OCI-LY3 (cell line): Measurements from ENCODE around the gene CYCS.

Experiments used
- H2AFZ ChIP-seq: fragments of 200-600, 300-600 bp; shearing (Covaris generic); 2 replicates; pipeline ENCODE4 v1.6.0; 2014; ENCODE audit warnings: antibody characterized with exemption, low read depth, low read length
- H3K27ac ChIP-seq: fragments of 200-600, 300-600 bp; sonication (generic); 2 replicates; pipeline ENCODE4 v1.5.1; 2014; ENCODE audit warnings: mild to moderate bottlenecking, low read length, moderate library complexity, mixed read lengths
- H3K27me3 ChIP-seq: fragments of 200-600, 300-600 bp; sonication (generic); 2 replicates; pipeline ENCODE4 v1.6.1; 2014; ENCODE audit warnings: low read depth, low read length, mixed read lengths
- H3K36me3 ChIP-seq: fragments of 200-600, 300-600 bp; sonication (generic); replicated peaks from 2 replicates; pipeline ENCODE3; 2014; ENCODE audit warnings: low read depth, low read length, mixed read lengths
- H3K4me1 ChIP-seq: fragments of 300-600, 200-600 bp; sonication (generic); 2 replicates; pipeline ENCODE4 v1.6.1; 2014; ENCODE audit warnings: low read length, mixed read lengths
- H3K4me2 ChIP-seq: fragments of 200-600, 300-600 bp; sonication (generic); 2 replicates; pipeline ENCODE4 v1.6.1; 2014; ENCODE audit warnings: low read length, mixed read lengths
- H3K4me3 ChIP-seq: fragments of 300-600, 200-600 bp; sonication (generic); 2 replicates; pipeline ENCODE4 v1.5.1; 2014; ENCODE audit warnings: antibody characterized with exemption, mild to moderate bottlenecking, low read length, moderate library complexity
- H3K79me2 ChIP-seq: fragments of 300-600, 200-600 bp; shearing (Covaris generic); 2 replicates; pipeline ENCODE4 v1.6.1; 2014; ENCODE audit warnings: mild to moderate bottlenecking, low read length, mixed read lengths
- H3K9ac ChIP-seq: fragments of 300-600, 200-600 bp; shearing (Covaris generic); 2 replicates; pipeline ENCODE4 v1.6.0; 2014; ENCODE audit warnings: mild to moderate bottlenecking, low read length, moderate library complexity
- H3K9me3 ChIP-seq: fragments of 200-600, 300-600 bp; shearing (Covaris generic); 2 replicates; pipeline ENCODE4 v1.6.1; 2014; ENCODE audit warnings: low read length, mixed read lengths; ENCODE audit not compliant: insufficient read depth
- H4K20me1 ChIP-seq: fragments of 200-600, 300-600 bp; sonication (generic); 2 replicates; pipeline ENCODE4 v1.6.1; 2016; ENCODE audit warnings: low read length, mixed read lengths; ENCODE audit not compliant: insufficient read depth
- EZH2phosphoT487 ChIP-seq: fragments of 200-600 bp; shearing (Covaris generic); IDR thresholded peaks from 2 replicates; pipeline ENCODE4 v1.6.1; 2018; ENCODE audit warnings: antibody characterized with exemption, mixed run types, low read depth
- TF ChIP-seq, protein P1 (sequence below): fragments of 200-600, 300-600 bp; sonication (generic); IDR thresholded peaks from 2 replicates; pipeline ENCODE4 v1.5.1; 2014; ENCODE audit warnings: antibody characterized with exemption, low read length, low read depth

CYCS gene

DNA sequence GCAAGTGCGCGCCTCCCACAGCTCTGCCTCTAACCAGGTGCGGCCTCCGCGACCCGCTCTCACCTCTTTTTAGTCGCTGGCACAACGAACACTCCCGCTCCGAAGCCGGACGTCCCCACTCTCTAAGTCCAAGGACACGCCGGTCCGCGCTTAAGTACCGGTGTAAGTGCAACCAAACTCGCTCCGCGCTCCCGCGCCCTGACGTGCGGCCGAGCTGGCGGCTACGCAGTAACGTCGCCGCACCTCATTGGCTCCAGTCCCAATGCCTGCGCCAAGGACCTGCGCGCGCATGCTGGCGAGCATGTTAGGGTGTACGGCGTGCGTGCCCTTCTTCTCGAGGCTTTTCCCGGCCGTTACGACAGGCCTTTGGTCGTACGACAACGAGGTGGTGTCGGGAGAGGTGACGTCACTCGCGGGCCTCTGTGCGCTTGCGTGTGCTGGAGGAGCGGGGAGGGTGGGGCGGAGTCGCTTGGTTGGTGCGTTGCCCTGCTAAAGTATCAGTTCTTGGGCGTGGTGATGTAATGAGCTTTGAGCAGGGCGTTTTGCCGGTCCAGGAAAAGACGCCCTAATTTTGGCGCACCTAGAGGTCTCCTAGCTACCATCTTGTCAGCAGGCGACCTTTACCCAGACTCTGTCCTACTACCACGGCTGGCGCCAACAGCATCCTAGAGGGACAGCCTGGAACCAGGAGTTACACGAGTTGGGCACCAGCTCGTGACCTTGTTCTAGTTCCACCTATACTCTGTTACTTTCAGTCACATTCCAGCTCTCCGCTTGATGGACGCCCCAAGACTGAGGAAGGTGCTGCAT is at the start of gene CYCS:
Gene CYCS, minus strand, starts transcription at position 124 of the 810 bp plus-strand sequence. CDS start 1,141 bp downstream, outside the sequence.
- peaks cover 16% of the 10 kb centered on the region for H3K36me3 ChIP-seq
- peak within 1 kb of the TSS; percentile 68 for H3K27ac ChIP-seq
- H4K20me1 ChIP-seq: peaks cover 8% of the 10 kb centered on the region; the same call in 1 of the 2 replicates
- H3K79me2 ChIP-seq: peaks cover 19% of the 10 kb centered on the region
- no peaks in the 10 kb centered on the region for H3K9me3 ChIP-seq
- peak within 1 kb of the TSS; percentile 82 for H2AFZ ChIP-seq
- peak within 1 kb of the TSS; percentile 89 for H3K9ac ChIP-seq
- peak within 1 kb of the TSS; percentile 97 for H3K4me3 ChIP-seq
- peaks cover 6% of the 10 kb centered on the region for H3K4me1 ChIP-seq
- TF ChIP-seq, protein P1, sequence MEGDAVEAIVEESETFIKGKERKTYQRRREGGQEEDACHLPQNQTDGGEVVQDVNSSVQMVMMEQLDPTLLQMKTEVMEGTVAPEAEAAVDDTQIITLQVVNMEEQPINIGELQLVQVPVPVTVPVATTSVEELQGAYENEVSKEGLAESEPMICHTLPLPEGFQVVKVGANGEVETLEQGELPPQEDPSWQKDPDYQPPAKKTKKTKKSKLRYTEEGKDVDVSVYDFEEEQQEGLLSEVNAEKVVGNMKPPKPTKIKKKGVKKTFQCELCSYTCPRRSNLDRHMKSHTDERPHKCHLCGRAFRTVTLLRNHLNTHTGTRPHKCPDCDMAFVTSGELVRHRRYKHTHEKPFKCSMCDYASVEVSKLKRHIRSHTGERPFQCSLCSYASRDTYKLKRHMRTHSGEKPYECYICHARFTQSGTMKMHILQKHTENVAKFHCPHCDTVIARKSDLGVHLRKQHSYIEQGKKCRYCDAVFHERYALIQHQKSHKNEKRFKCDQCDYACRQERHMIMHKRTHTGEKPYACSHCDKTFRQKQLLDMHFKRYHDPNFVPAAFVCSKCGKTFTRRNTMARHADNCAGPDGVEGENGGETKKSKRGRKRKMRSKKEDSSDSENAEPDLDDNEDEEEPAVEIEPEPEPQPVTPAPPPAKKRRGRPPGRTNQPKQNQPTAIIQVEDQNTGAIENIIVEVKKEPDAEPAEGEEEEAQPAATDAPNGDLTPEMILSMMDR: no peak
- no peak for TF ChIP-seq EZH2phosphoT487
- H3K4me2 ChIP-seq: peak within 1 kb of the TSS; percentile 69
- no peaks in the 10 kb centered on the region for H3K27me3 ChIP-seq

DNA sequence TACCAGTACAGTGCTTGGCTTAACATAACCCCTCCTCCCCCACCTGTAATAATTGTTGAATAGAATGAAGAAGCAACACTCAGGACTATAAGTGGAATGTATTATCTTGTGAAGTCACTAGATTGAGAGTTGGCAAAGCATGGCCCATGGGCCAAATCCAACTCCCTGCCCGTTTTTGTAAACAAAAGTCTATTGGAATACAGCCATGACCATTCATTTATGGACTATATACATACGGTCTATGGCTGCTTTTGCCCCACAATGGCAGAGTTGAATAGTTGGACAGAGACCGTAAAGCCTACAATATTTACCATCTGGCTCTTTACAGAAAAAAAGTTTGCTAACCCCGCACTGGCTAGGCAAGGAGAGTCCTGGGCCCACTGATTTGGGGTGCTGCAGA is 48.1 kb upstream of the CYCS start:
- H3K4me3 ChIP-seq: no peak overlapping the region
- no peaks in the 10 kb centered on the region for H3K9me3 ChIP-seq
- no peak overlapping the region for H3K9ac ChIP-seq
- peaks cover 8% of the 10 kb centered on the region for H3K36me3 ChIP-seq
- no peaks in the 10 kb centered on the region for H3K4me1 ChIP-seq
- H3K79me2 ChIP-seq: no peaks in the 10 kb centered on the region
- H2AFZ ChIP-seq: no peak overlapping the region
- no peak for TF ChIP-seq EZH2phosphoT487
- TF ChIP-seq, protein P1: no peak
- no peaks in the 10 kb centered on the region for H3K27me3 ChIP-seq
- H4K20me1 ChIP-seq: no peaks in the 10 kb centered on the region
- H3K27ac ChIP-seq: no peak overlapping the region
- H3K4me2 ChIP-seq: no peak overlapping the region

DNA sequence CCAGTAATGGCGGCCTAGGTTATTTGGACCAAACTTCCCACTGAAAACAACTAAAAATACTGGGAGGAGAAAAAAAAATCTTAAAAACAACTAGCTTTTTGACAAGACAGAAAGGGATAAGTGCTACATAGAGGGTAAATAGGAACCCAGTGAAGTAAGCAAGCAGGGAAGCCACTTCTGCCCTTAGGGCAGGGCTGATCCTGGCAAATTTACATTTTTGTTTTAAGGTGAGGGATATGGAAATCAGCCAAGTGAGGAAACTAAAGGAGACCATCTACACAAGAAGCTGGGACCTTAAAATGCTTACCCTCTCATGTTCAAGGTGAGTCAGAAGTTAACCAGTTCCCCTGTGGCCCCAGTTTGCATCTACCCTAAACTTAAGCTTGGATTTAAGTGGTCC is 46.5 kb upstream of the CYCS start:
- Histone ChIP-seq H3K36me3 (peaks cover 8% of the 10 kb centered on the region), H3K27me3 (no peaks in the 10 kb centered on the region), H3K4me3 (no peak overlapping the region), H2AFZ (no peak overlapping the region), H3K27ac (no peak overlapping the region), H3K79me2 (no peaks in the 10 kb centered on the region), H3K4me2 (no peak overlapping the region), H3K4me1 (no peaks in the 10 kb centered on the region), H4K20me1 (no peaks in the 10 kb centered on the region), H3K9me3 (no peaks in the 10 kb centered on the region), H3K9ac (no peak overlapping the region)
- TF ChIP-seq, protein P1: no peak
- TF ChIP-seq EZH2phosphoT487: no peak

DNA sequence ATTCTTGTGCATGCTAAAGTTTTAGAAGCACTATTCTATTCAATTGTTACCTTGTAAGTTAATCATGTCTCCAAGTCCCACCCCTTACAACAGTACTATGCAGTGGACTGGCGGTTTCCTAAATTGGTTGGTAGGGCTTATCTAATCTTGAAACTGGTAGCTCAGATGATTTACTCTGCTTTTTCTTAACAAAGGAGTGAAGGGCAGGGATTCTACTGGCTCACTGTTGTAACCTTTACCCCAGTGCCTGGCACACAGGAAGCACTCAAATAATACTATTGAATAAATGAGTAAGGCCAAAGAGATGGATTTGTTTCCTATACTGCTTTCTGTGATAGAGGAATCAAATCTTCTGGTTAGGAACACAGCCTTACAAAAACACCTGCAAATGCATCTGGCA is 46.0 kb upstream of the CYCS start:
- H3K4me2 ChIP-seq: no peak overlapping the region
- H3K4me3 ChIP-seq: no peak overlapping the region
- H3K36me3 ChIP-seq: peaks cover 8% of the 10 kb centered on the region
- H3K27me3 ChIP-seq: no peaks in the 10 kb centered on the region
- H3K27ac ChIP-seq: no peak overlapping the region
- H3K9ac ChIP-seq: no peak overlapping the region
- H3K79me2 ChIP-seq: no peaks in the 10 kb centered on the region
- H4K20me1 ChIP-seq: no peaks in the 10 kb centered on the region
- H2AFZ ChIP-seq: no peak overlapping the region
- no peaks in the 10 kb centered on the region for H3K9me3 ChIP-seq
- no peaks in the 10 kb centered on the region for H3K4me1 ChIP-seq
- TF ChIP-seq, protein P1: no peak
